RPMI8226 (cell line): ENCODE measurements around the gene EXTL1.

Experiments
- DNase-seq: peaks from one replicate; pipeline ENCODE4 v3.0.0-alpha.2; 2015

Gene EXTL1

GRCh38 chr1:26075421-26076144 is 54.0 kb downstream of the EXTL1 start:
- DNase-seq, result no peak

DNA sequence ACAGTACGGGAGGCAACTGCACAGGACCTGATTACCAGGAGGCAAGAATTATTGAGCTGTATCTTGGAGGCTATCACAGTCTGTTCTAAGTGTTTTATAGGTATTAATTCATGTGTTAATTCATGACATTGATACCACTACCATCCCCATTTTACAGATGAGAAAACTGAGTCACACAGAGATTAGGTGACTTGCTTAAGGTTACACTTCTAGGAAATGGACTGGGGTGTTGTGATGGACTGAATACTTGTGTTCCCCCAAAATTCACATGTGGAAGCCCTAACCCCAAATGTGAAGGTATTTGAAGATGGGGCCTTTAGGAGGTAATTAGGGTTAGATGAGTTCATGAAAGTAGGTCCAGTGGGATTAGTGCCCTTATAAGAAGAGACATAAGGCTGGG is 55.9 kb downstream of the EXTL1 start:
- DNase-seq, result no peak

GRCh38 chr1:26078286-26079177 is 57.0 kb downstream of the EXTL1 start:
- no peak for DNase-seq

GRCh38 chr1:26079178-26079563 is 57.6 kb downstream of the EXTL1 start:
- DNase-seq, result no peak

- DNase-seq, result no peak
Observed at GRCh38 chr1:26079960-26080814, 58.6 kb downstream of the EXTL1 start.

DNA sequence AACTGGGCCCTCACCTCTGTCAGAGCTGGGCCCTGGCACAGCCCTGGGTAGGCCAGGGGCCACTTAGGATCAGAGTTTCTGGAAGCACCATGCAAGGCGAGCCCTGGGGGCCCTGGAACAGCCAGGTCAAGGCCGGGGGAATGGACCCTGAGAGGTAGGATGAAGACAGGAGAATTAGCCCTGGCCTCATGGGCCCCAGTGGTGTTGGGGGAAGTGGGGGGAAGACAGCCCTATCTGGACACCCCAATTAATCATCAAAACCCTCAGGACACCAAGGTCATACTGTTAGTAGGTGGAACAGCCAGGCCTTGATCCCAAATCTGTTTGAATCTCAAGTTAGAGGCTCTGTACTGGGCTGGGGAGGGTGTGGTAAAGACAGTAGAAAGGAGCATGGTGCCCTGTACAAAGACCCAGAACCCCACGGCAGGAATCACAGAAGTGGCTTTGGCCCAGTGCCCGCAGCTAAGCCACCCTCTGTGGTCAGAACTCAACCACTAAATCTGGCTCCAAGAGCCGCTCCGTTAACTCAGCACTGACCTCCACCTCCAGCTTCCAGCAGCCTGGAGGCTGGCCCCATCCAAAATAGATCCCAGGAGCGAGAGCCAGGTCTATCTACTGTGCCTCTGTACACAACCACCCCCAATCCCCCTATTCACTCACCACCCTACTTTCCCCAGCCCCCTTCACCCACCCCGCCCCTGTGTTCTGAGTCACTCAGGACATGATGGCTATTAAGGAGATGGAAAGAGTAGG is 59.9 kb downstream of the EXTL1 start:
- peak; percentile 12 for DNase-seq

DNA sequence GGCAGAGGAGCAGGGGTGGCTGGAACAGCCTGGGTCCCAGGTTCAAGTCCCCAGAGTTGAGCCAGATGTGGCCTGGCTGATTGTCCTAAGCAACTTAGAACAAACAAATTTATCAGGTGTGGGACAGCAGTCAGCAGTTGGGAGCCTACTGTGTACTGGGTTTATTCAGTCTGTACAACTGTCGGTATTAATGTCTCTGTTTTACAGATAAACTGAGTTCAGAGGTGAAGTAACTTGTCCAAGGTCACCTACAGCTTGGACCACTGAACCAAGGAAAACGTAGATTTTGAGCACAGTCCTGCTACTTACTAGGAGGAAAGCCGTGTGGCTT is 60.4 kb downstream of the EXTL1 start:
- DNase-seq, result no peak

GRCh38 chr1:26083208-26083607 is 61.6 kb downstream of the EXTL1 start:
- no peak for DNase-seq

- DNase-seq, result peak; percentile 6
Observed at GRCh38 chr1:26084091-26084561, 62.6 kb downstream of the EXTL1 start.

DNA sequence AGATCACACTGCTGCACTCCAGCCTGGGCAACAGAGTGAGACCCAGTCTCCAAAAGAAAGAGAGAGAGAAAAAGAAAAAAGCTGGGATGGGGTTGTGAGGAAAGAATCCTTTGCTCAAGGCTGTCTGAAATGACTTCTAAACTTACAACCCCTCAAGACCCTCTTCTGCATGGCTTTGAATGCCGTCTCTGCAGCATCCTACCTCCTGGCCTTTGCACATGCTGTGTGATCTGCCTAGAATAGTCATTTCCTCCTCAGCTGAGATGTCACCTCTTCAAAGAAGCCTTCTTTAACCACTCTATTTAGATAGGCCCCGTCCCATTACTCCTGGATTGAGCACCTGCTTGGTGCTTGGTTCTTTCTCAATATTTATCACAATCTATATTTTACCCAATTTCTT is 63.3 kb downstream of the EXTL1 start:
- no peak for DNase-seq
